ENCODE data around the gene ZNF628. TPM values are rescaled to one million over a fixed set of nuclear protein-coding genes. Genes with fewer than 3 reads are reported as not detected.
A peak's percentile ranks its signal among the peaks of the same experiment; 100 is the strongest.

The ZNF628 gene
- polyA plus RNA-seq, 2 donors: 3.8 to 7.0 TPM

GRCh38 chr19:55481794-55482155 is 5.4 kb downstream of the ZNF628 start:
- H3K36me3 ChIP-seq (ENCODE audit: control insufficient read depth in 2 of 2, insufficient read depth in 2 of 2, low read length in 1 of 2): peaks cover 0 to 21% of the 10 kb centered on the region in 2 donors
- no peak overlapping the region for H3K27ac ChIP-seq (ENCODE audit: low read depth in 2 of 2, low read length in 1 of 2)
- H3K4me1 ChIP-seq (ENCODE audit: control insufficient read depth in 2 of 2, insufficient read depth in 2 of 2, low read length in 1 of 2): peaks cover 4 to 9% of the 10 kb centered on the region in 2 donors
- H3K27me3 ChIP-seq (ENCODE audit: control insufficient read depth in 1 of 2, insufficient read depth in 2 of 2, low read length in 2 of 2): no peaks in the 10 kb centered on the region
- H3K9me3 ChIP-seq (ENCODE audit: control insufficient read depth in 2 of 2, insufficient read depth in 1 of 2, low read depth in 1 of 2, low read length in 1 of 2): no peaks in the 10 kb centered on the region
- WGBS, 2 donors: 73 to 86% methylated on average over 35 to 40 of the region's 40 CpGs
- no peak overlapping the region for H3K4me3 ChIP-seq (ENCODE audit: low read depth in 1 of 2, low read length in 2 of 2)

DNA sequence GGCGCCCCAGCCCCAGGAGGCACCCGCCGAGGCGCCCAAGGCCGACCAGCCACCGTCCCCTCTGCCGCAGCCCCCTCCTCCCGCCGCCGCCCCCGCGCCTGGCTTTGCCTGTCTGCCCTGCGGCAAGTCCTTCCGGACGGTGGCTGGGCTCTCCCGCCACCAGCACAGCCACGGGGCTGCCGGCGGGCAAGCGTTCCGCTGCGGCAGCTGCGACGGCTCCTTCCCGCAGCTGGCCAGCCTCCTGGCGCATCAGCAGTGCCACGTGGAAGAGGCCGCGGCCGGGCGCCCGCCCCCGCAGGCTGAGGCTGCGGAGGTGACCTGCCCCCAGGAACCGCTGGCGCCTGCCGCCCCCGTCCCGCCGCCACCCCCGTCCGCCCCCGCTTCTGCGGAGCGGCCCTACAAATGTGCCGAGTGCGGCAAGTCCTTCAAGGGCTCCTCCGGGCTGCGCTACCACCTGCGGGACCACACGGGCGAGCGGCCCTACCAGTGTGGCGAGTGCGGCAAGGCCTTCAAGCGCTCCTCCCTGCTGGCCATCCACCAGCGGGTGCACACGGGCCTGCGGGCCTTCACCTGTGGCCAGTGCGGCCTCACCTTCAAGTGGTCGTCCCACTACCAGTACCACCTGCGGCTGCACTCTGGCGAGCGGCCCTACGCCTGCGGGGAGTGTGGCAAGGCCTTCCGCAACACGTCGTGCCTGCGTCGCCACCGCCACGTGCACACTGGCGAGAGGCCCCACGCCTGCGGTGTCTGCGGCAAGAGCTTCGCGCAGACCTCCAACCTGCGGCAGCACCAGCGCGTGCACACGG is 5.9 kb downstream of the ZNF628 start:
- Histone ChIP-seq H3K36me3 (ENCODE audit: control insufficient read depth in 2 of 2, insufficient read depth in 2 of 2, low read length in 1 of 2) (peaks cover 0 to 21% of the 10 kb centered on the region in 2 donors), H3K27ac (ENCODE audit: low read depth in 2 of 2, low read length in 1 of 2) (no peak overlapping the region), H3K4me1 (ENCODE audit: control insufficient read depth in 2 of 2, insufficient read depth in 2 of 2, low read length in 1 of 2) (peaks cover 5 to 9% of the 10 kb centered on the region in 2 donors), H3K27me3 (ENCODE audit: control insufficient read depth in 1 of 2, insufficient read depth in 2 of 2, low read length in 2 of 2) (no peaks in the 10 kb centered on the region), H3K4me3 (ENCODE audit: low read depth in 1 of 2, low read length in 2 of 2) (no peak overlapping the region), H3K9me3 (ENCODE audit: control insufficient read depth in 2 of 2, insufficient read depth in 1 of 2, low read depth in 1 of 2, low read length in 1 of 2) (no peaks in the 10 kb centered on the region)
- WGBS, 2 donors: 91 to 92% methylated on average over 76 to 83 of the region's 83 CpGs

DNA sequence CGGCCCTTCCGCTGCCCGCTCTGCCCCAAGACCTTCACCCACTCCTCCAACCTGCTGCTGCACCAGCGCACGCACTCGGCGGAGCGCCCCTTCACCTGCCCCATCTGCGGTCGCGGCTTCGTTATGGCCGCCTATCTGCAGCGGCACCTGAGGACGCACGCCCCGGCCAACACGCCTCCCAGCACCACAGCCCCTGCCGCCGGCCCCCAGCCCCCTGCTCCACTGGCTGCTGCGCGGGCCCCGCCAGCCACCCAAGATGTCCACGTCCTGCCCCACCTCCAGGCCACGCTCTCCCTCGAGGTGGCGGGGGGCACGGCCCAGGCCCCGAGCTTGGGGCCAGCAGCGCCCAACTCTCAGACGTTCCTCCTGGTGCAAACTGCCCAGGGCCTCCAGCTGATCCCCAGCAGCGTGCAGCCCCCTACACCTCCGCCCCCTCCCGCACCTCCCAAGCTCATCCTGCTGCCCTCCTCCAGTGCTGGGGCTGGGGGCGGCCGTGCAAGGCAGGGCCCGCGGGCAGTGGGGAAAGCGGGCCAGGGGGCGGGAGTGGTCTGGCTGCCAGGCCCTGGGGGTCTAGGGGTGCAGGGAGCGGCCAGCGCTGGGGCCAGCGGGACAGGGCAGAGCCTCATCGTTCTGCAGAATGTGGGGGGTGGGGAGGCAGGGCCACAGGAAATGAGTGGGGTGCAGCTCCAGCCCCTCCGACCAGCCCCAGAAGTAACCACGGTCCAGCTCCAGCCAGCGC is 6.7 kb downstream of the ZNF628 start:
- WGBS, 2 donors: 92 to 95% methylated on average over 44 to 47 of the region's 47 CpGs
- peaks cover 0 to 21% of the 10 kb centered on the region in 2 donors for H3K36me3 ChIP-seq (ENCODE audit: control insufficient read depth in 2 of 2, insufficient read depth in 2 of 2, low read length in 1 of 2)
- H3K4me1 ChIP-seq (ENCODE audit: control insufficient read depth in 2 of 2, insufficient read depth in 2 of 2, low read length in 1 of 2): peaks cover 6 to 9% of the 10 kb centered on the region in 2 donors
- H3K9me3 ChIP-seq (ENCODE audit: control insufficient read depth in 2 of 2, insufficient read depth in 1 of 2, low read depth in 1 of 2, low read length in 1 of 2): no peaks in the 10 kb centered on the region
- no peaks in the 10 kb centered on the region for H3K27me3 ChIP-seq (ENCODE audit: control insufficient read depth in 1 of 2, insufficient read depth in 2 of 2, low read length in 2 of 2)
- H3K4me3 ChIP-seq (ENCODE audit: low read depth in 1 of 2, low read length in 2 of 2): no peak overlapping the region
- no peak overlapping the region for H3K27ac ChIP-seq (ENCODE audit: low read depth in 2 of 2, low read length in 1 of 2)

GRCh38 chr19:55483706-55484592 is 7.5 kb downstream of the ZNF628 start:
- no peak overlapping the region for H3K4me3 ChIP-seq (ENCODE audit: low read depth in 1 of 2, low read length in 2 of 2)
- H3K27ac ChIP-seq (ENCODE audit: low read depth in 2 of 2, low read length in 1 of 2): no peak overlapping the region
- peaks cover 6 to 9% of the 10 kb centered on the region in 2 donors for H3K4me1 ChIP-seq (ENCODE audit: control insufficient read depth in 2 of 2, insufficient read depth in 2 of 2, low read length in 1 of 2)
- no peaks in the 10 kb centered on the region for H3K9me3 ChIP-seq (ENCODE audit: control insufficient read depth in 2 of 2, insufficient read depth in 1 of 2, low read depth in 1 of 2, low read length in 1 of 2)
- no peaks in the 10 kb centered on the region for H3K27me3 ChIP-seq (ENCODE audit: control insufficient read depth in 1 of 2, insufficient read depth in 2 of 2, low read length in 2 of 2)
- 79 to 82% methylated on average over 41 to 46 of the region's 46 CpGs for WGBS, 2 donors
- H3K36me3 ChIP-seq (ENCODE audit: control insufficient read depth in 2 of 2, insufficient read depth in 2 of 2, low read length in 1 of 2): peaks cover 0 to 17% of the 10 kb centered on the region in 2 donors

- WGBS, 2 donors: 2% methylated on average over 75 to 78 of the region's 78 CpGs
- Histone ChIP-seq H3K27ac (ENCODE audit: low read depth in 2 of 2, low read length in 1 of 2) (peak within 1 kb of the TSS; percentile 75 to 79), H3K36me3 (ENCODE audit: control insufficient read depth in 2 of 2, insufficient read depth in 2 of 2, low read length in 1 of 2) (peaks cover 0 to 17% of the 10 kb centered on the region in 2 donors), H3K4me1 (ENCODE audit: control insufficient read depth in 2 of 2, insufficient read depth in 2 of 2, low read length in 1 of 2) (peaks cover 6 to 9% of the 10 kb centered on the region in 2 donors), H3K27me3 (ENCODE audit: control insufficient read depth in 1 of 2, insufficient read depth in 2 of 2, low read length in 2 of 2) (no peaks in the 10 kb centered on the region), H3K9me3 (ENCODE audit: control insufficient read depth in 2 of 2, insufficient read depth in 1 of 2, low read depth in 1 of 2, low read length in 1 of 2) (no peaks in the 10 kb centered on the region), H3K4me3 (ENCODE audit: low read depth in 1 of 2, low read length in 2 of 2) (peak within 1 kb of the TSS; percentile 45 to 47)
Measured at GRCh38 chr19:55484593-55485438, 8.4 kb downstream of the ZNF628 start, which contains the start of gene NAT14. Gene NAT14, plus strand, starts transcription at chr19:55485188. Its CDS starts 521 bp downstream, at chr19:55485709.

GRCh38 chr19:55485439-55486011 is 9.1 kb downstream of the ZNF628 start:
- Histone ChIP-seq H3K27ac (ENCODE audit: low read depth in 2 of 2, low read length in 1 of 2) (peak overlapping the region; percentile 75 to 79), H3K9me3 (ENCODE audit: control insufficient read depth in 2 of 2, insufficient read depth in 1 of 2, low read depth in 1 of 2, low read length in 1 of 2) (no peaks in the 10 kb centered on the region), H3K4me1 (ENCODE audit: control insufficient read depth in 2 of 2, insufficient read depth in 2 of 2, low read length in 1 of 2) (peaks cover 6 to 9% of the 10 kb centered on the region in 2 donors)

DNA sequence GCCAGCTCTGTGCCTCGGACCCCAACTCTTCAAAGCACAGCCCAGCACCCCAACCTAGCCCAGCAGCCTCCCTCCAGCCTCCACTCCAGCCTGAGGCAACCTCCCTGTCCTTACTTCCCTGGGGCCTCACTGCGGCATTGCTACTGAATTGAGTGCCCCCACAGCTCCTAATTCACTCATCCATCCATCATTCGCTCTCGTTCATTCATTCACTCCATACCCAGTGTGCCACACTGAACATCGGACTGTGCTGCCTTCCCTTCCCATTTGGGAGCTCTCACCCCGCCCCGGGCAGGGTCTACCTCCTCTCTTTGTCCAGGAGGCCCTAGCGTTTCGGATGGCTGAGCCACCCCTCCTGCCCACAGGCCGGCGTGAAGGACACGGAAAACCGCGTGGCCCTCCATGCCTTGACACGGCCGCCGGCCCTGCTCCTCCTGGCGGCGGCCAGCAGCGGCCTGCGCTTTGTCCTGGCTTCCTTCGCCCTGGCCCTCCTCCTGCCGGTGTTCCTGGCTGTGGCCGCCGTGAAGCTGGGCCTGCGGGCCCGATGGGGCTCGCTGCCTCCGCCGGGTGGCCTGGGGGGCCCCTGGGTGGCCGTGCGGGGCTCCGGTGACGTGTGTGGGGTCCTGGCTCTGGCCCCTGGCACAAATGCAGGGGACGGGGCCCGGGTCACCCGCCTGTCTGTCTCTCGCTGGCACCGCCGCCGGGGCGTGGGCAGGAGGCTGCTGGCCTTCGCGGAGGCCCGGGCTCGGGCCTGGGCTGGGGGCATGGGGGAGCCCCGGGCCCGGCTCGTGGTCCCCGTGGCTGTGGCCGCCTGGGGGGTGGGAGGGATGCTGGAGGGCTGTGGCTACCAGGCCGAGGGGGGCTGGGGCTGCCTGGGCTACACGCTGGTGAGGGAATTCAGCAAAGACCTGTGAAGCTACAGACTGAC is 9.9 kb downstream of the ZNF628 start:
- Histone ChIP-seq H3K36me3 (ENCODE audit: control insufficient read depth in 2 of 2, insufficient read depth in 2 of 2, low read length in 1 of 2) (peaks cover 0 to 17% of the 10 kb centered on the region in 2 donors), H3K4me3 (ENCODE audit: low read depth in 1 of 2, low read length in 2 of 2) (no peak overlapping the region), H3K27ac (ENCODE audit: low read depth in 2 of 2, low read length in 1 of 2) (peak overlapping the region; percentile 77 to 84), H3K4me1 (ENCODE audit: control insufficient read depth in 2 of 2, insufficient read depth in 2 of 2, low read length in 1 of 2) (peaks cover 6 to 9% of the 10 kb centered on the region in 2 donors), H3K27me3 (ENCODE audit: control insufficient read depth in 1 of 2, insufficient read depth in 2 of 2, low read length in 2 of 2) (no peaks in the 10 kb centered on the region), H3K9me3 (ENCODE audit: control insufficient read depth in 2 of 2, insufficient read depth in 1 of 2, low read depth in 1 of 2, low read length in 1 of 2) (no peaks in the 10 kb centered on the region)
- 66 to 79% methylated on average over 53 of the region's 53 CpGs for WGBS, 2 donors

More at GRCh38 chr19:55485439-55486011, 9.1 kb downstream of the ZNF628 start:
- Histone ChIP-seq H3K36me3 (ENCODE audit: control insufficient read depth in 2 of 2, insufficient read depth in 2 of 2, low read length in 1 of 2) (peaks cover 0 to 17% of the 10 kb centered on the region in 2 donors), H3K4me3 (ENCODE audit: low read depth in 1 of 2, low read length in 2 of 2) (peak overlapping the region; percentile 45 to 47), H3K27me3 (ENCODE audit: control insufficient read depth in 1 of 2, insufficient read depth in 2 of 2, low read length in 2 of 2) (no peaks in the 10 kb centered on the region)
- WGBS, 2 donors: 25 to 27% methylated on average over 13 to 18 of the region's 18 CpGs
